ENCODE data around the gene DMRTA1. TPM values are rescaled to one million over a fixed set of nuclear protein-coding genes. Genes with fewer than 3 reads are reported as not detected.

Gene DMRTA1
- total RNA-seq, 4 donors from 2014 or later: 1.8 to 10.7 (median 3.3) TPM

DNA sequence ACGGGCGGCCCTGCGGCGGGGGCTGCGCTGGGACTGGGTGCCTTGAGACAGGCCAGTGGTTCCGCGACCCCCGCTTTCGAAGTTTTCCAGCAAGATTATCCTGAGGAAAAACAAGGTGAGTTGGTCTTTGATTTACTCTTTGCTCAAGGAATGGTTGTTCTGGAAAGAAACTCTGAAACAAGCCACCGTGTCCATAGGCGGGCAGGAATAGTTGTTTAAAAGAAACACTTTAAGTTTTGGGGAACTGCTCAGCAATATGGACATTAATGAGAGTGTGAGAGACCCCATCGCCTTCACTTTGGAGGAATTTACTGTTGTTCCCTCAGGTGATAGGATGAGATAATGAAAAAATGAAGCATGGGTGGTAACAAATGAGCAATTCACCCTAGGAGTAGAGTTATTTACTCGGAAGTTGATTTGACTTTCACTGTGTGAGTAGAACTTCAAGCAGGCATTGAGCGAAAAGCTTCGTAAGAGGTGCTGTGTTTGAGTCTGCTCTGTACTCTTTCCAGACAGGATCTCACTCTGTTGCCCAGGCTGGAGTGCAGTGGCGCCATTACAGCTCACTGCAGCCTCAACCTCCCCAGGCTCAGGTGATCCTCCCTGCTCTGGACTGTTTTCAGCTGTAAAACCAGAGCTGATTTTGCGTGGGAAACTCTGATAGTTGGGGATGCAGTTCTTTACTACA, 1.1 kb downstream of the DMRTA1 start:
- TF ChIP-seq, protein P1, sequence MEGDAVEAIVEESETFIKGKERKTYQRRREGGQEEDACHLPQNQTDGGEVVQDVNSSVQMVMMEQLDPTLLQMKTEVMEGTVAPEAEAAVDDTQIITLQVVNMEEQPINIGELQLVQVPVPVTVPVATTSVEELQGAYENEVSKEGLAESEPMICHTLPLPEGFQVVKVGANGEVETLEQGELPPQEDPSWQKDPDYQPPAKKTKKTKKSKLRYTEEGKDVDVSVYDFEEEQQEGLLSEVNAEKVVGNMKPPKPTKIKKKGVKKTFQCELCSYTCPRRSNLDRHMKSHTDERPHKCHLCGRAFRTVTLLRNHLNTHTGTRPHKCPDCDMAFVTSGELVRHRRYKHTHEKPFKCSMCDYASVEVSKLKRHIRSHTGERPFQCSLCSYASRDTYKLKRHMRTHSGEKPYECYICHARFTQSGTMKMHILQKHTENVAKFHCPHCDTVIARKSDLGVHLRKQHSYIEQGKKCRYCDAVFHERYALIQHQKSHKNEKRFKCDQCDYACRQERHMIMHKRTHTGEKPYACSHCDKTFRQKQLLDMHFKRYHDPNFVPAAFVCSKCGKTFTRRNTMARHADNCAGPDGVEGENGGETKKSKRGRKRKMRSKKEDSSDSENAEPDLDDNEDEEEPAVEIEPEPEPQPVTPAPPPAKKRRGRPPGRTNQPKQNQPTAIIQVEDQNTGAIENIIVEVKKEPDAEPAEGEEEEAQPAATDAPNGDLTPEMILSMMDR (IDR thresholded peaks at IDR 0.05; ENCODE audit: low read depth): no peak

DNA sequence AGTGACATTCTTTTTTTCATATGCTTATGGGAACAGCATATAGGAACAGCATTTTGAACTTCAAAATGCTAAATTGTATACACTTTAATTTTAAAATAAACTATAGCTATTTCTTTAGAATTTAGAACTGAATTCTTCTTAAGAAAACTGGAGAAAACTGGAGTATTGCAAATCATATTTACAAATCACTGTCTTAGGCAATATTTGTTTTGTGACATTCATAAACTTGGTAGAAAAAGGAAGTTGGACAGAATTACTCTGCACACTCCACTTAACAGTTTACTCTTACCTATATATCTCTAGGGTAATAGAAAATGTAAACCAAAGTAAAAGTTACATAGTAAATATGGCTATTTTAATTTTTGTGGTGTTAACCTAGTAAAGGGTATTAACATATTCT, 3.1 kb downstream of the DMRTA1 start:
- TF ChIP-seq, protein P1 (IDR thresholded peaks at IDR 0.05; ENCODE audit: low read depth): no peak

- TF ChIP-seq, protein P1 (IDR thresholded peaks at IDR 0.05; ENCODE audit: low read depth): no peak
Observed at GRCh38 chr9:22452415-22453010, 5.9 kb downstream of the DMRTA1 start.

DNA sequence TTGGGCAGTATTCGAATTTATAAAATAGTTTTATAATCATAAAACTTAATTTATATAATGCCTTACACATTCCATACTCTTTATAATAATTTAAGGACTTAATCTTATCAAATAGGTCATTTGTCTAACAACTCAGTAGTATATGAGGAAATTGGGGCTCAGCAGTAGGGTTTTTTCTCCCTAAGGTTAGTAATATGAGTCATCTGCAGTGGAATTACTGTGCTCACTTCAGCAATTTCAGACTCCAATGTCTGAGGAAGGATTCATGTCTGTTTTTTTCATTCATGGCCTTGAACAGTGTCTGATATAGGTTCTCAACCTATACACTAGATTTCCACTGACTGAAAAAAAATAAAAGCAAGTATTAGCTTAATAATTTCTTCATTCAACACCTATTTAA, 7.4 kb downstream of the DMRTA1 start:
- TF ChIP-seq, protein P1 (IDR thresholded peaks at IDR 0.05; ENCODE audit: low read depth): no peak

- TF ChIP-seq, protein P1 (IDR thresholded peaks at IDR 0.05; ENCODE audit: low read depth): no peak
Observed at GRCh38 chr9:22455181-22455580, 8.6 kb downstream of the DMRTA1 start.

- TF ChIP-seq, protein P1 (IDR thresholded peaks at IDR 0.05; ENCODE audit: low read depth): no peak
Observed at GRCh38 chr9:22457448-22457847, 10.8 kb downstream of the DMRTA1 start.

DNA sequence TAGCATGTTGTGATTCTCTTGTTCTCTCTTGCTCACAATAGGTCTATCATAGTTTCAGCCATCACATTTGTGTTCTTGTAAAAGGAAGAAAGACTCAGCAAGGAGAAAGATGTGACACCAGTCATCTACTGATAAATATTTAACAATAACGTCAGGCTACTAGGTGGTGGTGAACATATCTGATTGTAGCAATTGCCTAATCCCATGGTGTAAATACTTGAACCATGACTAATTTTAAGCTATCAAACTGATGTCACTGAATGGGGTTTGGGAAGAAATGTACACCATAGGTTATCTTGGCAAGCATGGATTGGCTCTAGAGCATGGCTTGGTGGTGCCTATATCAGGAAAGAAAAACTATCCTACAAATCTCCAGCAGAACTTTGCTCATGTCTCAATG, 16.6 kb downstream of the DMRTA1 start:
- TF ChIP-seq, protein P1 (IDR thresholded peaks at IDR 0.05; ENCODE audit: low read depth): no peak
